GM18511 (cell line): ENCODE results near the gene NEUROD2.
A peak's percentile ranks its signal among the peaks of the same experiment; 100 is the strongest.

Source experiments
- ATAC-seq: cut with Tn5 transposase; IDR thresholded peaks from one replicate; pipeline ENCODE4 v1.9.1; 2021; ENCODE audit warnings: mild to moderate bottlenecking, moderate library complexity; ENCODE audit not compliant: unreplicated experiment

The NEUROD2 gene

DNA sequence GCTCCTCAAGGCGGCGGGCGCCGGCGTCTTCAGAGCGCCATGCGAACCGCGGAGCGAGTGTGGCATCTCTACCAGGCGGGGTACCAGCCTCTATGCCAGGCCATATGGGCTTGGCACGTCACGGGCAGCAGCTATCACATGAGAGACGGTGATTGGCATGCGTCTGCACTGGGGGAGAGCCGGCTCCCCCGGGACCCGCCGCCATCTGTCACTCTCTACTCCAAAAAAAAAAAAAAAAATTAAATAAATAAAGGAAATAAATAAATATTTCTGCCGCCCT is at the start of gene NEUROD2:
TSS of gene NEUROD2 (minus strand) at position 70 of the 280 bp plus-strand sequence. CDS start 1,321 bp downstream, outside the sequence.
- no peak for ATAC-seq

DNA sequence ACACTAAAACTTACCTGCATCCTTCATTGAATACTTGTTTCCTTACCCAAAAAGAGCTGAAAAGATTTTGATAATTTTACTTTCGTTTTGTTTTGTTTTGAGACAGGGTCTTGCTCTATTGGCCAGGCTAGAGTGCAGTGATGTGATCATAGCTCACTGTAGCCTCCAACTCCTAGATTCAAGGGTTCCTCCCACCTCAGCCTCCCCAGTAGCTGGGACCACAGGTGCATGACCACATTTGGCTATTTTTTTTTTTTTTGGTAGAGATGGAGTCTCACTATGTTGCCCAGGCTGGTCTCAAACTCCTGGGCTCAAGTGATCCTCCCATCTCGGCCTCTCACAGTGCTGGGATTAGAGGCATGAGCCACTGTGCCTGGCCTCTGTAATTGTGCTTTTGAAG is 47.4 kb upstream of the NEUROD2 start:
- ATAC-seq, result no peak

DNA sequence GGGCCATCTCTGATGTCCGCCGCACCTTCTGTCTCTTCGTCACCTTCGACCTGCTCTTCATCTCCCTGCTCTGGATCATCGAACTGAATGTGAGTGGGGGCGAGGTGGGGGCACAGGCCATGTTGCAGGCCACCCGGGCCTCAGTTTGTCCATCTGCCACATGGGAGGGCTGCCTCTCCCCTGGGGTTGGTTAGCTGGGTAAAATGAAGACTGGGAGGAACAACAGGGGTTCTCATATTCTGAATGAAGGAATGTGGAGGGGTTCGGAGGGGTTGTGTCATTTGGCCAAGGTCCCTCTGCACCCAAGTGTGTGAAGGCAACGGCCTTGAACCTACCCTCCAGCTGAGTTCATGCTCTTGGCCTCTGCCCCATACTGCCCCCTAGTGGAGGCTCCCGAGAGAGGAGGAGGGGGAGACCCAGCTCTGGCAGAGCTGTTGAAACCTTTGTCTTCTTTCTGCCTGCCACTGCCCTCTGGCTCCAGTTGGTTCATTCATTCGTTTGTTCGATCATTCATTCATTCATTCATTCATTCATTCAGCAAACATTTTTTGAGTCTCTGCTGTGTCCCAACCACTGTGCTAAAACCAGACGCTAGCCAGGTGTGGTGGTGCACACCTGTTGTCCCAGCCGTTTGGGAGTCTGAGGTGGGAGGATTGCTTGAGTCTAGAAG is 46.1 kb upstream of the NEUROD2 start:
- ATAC-seq, result no peak

DNA sequence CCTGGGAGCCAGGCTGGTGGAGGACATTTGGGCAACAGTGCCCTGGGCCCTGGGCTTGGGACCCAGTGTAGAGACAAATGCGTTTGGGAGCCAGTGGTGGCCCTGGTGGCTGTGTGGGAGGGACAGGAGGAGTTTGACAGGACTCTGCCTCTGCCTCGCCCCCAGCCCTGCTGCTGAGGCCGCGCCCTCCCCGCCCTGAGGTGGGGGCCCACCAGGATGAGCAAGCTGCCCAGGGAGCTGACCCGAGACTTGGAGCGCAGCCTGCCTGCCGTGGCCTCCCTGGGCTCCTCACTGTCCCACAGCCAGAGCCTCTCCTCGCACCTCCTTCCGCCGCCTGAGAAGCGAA is 45.6 kb upstream of the NEUROD2 start:
- no peak for ATAC-seq

DNA sequence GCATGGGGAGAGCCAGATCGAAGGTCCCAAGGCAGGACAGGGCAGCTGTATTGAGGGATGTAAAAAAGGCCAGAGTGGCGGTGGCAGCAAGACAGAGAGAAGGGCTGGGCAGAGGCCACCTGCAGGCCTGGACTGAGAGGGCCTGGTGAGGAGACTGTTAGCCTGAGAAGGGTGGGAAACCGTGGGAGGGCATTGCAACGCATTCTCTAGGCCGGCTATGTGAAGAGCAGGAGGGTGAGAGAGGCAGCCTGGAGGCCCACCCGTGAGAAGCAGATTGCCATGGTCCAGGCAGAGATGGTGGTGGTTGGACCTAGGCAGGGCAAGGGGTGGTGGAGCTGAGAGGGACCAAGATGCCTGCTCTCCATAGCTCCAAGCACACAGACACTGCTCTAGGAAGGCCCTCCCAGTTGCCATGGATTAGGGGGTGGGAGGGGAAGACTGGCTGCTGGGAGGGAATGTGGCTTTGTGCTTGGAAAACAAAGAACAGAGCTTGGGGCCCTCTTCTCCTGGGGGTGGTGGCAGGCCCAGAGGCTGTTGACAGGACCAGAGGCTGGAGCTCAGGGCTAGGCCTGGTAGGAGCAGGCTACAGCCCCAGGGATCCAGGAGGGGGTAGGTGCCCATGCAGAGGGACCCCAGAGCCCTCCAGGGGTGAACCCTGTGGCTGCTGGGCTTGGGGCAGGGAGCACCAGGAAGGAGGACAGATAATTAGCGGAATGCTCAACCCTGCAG is 45.0 kb upstream of the NEUROD2 start:
- no peak for ATAC-seq

DNA sequence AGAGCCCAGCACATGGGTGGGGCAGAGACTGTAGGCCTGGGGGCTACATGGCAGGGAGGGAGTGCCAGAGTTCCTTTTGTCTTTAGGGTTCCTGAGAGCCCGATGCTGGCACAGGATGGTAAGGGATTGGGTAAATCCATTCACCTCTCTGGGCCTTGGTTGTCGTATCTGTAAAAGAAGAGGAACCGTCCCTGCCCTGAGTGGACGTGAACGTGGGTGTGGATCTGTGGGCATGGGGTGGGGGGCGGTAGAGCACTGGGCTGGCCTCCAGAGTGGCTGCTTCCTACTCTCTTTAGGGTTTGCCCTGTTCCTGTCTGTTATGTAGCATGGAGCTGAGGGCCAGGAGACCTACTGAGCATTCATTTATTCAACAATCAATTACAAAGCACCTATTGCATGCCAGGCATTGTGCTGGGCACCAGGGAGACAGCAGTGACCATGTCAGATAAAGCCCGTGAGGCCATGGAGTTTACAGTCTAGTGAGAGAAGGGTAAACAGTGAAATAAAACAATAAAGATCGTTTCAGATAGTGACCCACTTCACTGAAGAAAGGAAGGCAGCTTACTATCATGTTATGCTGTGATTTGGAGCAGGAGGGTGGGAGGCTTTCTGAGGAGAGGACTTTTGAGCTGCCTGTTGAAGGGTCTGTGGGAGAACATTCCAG is 44.3 kb upstream of the NEUROD2 start:
- no peak for ATAC-seq

DNA sequence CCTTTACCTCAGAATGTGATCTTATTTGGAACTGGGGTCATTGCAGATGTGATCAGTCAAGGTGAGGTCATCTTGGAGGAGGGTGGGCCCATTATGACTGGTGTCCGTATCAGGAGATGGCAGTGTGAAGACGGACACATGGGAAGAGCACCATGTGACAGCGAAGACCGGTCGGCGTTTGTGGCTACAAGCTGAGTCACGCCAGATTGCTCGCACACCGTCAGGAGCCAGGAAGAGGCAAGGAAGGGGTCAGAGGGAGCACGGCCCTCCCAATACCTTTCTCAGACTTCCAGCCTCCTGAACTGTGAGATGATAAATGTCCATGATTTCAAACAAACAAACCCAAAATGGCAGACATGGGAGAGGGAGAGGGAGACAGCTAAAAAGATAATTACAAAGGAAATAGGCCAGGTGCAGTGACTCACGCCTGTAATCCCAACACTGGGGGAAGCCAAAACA is 42.4 kb upstream of the NEUROD2 start:
- no peak for ATAC-seq

DNA sequence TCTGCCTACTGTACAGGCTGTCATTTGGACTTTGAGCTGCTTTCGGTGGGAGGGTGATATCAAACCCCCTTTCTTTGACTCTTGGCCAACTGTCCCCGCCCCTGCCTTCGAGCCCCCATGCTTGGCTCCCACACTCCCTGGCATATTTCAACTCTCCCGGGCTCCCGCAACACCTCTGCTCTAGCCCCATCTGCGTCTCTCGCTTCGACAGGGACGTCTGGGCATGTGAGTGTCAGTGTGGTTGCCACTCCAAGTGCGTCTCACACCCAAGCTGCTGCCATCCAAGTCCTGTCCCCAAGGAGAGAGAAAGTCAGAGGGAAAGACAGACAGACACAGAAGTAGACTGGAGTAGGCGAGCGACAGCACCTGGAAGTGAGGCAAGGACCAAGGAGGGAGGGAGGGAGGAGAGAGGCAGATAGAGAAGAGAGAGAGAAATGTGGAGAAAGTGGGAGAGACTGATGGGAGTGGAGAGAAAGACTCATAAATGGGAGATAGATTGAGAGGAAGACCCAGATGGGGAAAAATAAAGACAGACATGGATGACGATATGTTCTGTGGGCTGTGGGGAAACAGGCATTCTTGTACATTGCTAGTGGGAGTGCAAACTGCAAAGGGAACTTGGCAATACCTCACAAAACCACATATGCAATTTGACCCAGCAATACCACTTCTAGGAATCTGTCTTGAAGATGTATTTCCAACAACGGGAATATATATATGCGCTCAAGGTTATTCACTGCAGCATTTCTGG is 41.1 kb upstream of the NEUROD2 start:
- ATAC-seq, result no peak

DNA sequence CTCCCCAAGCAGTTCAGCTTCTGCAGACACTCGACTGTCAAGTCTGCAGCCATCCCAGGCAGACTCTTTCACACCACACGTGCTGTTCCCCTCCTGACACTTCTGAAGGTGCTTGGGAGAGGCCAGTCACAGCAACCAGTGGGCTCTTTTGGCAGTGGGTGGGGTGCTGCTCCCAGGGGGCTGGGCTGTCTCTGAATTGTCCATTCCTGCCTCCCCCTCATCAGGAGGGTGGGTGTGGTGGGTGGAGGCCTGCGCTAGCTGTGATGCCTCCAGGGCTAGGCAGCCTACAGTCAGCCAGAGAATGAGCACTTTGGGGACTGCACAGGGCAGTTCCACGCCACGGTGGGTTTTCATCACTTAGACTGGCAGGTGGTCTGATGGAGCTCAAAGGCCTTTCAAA is 39.5 kb upstream of the NEUROD2 start:
- ATAC-seq, result no peak

DNA sequence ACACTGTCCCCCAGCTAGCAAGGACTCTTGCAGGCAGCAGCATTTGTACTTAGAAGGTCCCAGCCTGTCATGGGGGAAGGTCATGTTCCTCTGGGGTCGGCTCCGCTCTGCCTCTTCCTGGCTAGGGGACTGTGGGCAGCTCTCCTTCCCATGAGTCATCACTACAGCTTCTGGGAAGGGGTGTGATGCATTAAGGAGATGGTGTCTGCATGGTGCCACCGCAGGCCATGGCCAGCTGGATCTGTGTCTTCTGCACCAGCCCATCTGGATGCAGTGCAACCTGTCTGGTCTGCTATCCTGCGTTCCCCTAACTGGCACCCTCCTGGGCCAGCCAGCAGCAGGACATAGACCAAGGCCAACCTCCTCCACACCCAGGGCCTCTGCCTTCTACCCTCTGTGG is 35.6 kb upstream of the NEUROD2 start:
- no peak for ATAC-seq

DNA sequence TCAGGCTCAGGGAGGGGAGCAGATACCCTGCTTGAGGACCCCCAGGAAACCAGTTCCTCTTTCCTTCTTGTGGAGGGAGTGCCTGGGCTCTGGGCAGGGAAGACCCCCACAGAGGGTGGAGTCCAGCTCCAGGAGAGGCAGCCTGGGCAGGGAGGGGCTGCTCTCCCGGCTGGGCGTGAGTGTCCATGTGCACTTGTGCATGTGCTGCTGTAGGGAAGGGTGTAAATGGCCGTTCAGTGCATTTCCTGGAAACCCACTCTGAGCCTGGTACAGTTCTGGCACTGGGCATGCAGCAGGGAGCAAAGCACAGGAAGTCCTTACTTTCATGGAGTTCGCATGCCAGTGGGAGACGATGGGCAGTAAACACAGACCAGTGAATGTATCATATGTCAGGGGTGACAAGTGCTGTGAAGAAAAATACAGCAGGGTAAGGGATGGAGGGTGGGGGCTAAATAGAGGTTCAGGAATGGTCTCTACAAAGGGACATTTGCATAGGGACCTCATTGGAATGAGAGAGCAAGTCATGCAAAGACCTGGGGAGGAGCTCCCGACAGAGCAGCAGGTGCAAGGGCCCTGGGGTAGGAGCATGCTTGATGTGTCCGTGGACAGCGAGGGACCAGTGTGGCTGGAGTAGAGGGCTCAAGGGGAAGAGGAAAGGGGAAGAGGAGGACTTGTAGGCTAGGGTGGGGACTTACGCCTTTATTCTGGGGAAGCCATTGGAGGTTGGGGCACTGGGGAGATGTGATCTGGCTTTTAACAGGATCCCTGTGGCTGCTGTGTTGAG is 34.8 kb upstream of the NEUROD2 start:
- ATAC-seq, result no peak

DNA sequence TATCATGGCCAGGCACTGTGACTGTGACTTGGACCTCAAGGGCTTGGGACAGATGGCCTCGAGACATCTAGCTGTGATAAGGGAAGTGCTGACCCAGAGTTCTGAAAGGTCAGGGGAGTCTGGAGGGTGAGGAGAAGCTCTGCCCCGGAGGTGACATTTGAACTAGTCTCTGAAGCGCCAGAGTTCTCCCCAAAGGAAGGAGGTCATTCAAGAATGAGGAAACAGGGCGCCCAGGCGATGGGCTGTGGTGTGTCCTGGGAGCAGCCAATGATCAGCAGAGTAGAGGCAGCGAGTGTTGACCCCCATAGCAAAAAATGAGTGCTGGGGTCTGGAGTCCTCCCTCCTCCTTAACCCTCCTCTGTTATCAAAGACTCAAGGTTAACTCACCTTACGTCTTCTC is 34.2 kb upstream of the NEUROD2 start:
- no peak for ATAC-seq

DNA sequence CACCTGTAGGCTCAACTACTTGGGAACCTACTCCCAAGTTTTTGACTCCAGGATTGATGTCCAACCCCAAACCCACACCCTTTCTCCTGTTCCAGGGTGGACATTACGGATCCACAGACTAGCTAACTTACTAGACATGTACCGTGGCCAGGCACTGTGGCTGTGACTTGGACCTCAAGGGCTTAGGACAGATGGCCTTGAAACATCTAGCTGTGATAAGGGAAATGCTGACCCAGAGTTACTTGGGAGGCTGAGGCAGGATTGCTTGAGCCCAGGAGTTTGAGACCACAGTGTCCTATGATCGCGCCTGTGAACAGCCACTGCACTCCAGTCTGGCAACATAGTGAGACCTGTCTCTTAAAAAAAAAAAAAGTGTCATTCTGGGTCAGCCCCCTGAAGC is 33.4 kb upstream of the NEUROD2 start:
- ATAC-seq, result no peak

DNA sequence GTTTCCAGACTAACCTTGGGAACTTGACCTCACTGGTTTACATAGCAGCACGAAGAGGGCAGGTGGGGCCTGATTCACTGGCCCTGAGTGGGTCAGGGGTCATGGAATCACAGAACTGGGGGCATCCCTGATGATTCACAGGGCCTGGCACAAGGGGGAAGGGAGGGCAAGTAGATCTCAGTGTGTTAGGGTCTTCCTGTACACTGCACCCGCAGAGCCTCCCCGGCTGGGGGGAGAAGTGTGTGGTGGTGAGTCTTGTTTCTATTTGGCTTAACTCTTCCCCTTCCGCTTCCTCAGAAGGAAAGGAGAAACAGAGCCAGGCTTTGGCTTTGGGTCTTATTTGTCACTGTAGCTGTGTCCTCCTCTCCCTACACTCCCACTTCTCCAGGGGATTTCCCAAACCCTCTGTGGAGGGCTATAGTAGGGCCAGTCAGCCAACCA is 32.9 kb upstream of the NEUROD2 start:
- no peak for ATAC-seq

DNA sequence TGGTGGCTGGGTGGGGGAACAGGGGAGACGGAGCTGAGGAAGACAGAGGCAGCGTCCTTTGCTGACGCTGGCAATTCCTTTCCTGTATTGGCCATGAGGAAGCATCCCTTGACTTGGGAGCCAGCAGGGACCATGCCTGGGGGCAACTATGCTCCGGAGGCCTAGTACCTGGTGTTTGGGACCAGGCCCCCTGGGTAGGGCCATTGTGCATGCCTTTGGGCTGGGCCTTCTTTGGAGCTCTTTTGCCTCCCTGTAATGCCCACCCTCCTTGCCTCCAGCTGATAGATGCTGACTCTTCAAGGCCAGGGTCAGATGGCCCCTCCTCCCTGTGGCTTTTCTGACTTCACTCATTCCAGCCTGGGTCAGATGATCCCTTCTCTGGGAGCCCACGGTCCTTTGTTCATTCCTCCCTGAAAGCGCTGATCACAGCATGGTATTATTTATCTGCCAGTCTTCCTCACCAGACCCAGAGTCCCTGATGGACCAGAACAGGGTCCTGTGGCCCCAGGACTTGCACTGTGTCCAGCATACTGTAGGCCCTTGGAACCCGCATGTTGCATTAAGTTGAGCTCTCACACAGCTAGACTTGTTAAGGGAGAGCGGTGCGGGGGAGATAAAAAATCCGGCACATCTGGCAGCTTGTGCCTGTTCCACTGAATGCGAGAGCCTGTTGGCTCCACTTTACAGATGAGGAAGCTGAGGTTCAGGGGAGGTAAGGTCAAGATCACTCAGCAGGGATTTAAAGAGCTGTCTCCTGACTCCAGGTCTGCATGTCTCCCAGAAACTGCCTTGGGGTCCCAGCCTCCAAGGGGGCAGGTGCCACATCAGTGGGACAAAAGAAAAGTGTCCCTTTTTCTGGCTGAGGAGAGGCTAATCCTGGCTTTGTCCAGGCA is 32.1 kb upstream of the NEUROD2 start:
- no peak for ATAC-seq

DNA sequence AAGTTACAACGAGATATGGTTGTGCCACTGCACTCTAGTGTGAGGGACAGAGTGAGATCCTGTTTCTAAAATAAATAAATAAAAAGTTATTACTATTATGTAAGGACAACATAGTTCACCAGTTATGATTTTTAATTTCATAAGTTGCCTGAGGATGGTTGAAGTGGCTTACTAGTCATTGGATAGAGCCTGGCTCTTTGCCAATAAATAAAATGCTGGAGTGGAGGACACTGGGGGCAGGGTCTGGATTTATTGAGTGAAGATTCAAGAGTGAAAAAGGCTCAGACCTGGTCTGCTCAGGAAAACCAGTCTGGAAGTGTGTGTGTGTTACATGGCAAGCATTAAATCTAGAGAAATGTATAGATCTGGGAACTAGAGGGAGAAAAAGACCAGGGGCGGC is 31.3 kb upstream of the NEUROD2 start:
- ATAC-seq, result no peak

DNA sequence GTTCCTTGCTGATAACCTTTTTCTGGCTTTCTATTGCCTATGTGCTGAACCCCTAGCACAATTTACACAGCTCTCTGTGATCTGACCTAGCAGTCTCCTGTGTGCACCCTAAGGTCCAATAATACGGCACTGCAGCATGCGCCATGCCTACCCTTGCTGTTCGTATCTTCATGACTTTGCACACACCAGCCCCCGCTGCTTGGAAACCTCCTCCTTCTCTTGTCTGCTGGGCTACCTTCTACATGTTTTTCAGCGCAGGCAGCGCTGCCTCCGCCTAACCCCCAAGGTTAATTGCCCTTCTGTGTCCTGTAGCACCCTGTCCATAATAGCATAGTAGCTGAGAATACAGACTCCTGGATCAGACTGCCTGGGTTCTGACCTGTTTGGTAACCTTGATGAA is 30.6 kb upstream of the NEUROD2 start:
- no peak for ATAC-seq

DNA sequence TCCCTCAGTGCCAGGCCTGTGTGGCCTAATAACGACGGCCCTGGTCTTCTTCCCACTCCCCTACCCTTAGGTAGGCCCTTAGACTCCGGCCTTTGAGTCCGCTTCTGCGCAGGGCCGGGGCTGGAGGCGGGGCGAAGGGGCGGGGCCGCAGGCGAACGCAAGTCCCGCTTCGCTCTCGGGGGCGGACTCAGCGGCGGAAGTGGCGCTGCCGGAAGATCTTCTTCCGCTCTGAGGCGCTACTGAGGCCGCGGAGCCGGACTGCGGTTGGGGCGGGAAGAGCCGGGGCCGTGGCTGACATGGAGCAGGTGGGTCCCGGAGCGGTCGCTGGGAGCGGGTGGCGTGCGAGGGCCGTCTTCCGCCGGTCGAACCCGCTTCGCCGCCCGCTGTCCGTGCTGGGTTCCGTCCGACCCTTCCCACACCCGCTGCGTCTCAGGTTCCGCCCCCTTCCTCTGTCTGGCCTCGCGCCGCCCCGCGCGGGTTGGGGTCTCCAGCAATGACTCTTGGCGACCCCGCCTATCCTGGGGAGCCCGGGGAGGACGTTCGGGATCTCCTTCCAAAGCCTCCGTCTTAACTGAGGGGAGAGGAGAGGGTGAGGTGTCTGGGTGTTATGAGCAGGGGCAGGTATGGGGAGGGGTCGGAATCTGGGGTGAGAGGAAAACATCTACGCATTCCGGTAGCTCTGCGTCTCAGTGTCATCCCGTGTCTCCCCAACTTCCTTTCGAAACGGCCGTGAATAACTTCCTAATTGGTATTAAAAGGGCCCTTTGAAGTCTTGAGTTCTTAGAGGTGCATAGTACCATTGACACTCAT is 29.4 kb upstream of the NEUROD2 start, which contains the start of gene STARD3:
TSS of gene STARD3 (plus strand) at position 218 of the 810 bp plus-strand sequence. CDS start 16,388 bp downstream, outside the sequence.
- ATAC-seq, result peak; percentile 90

DNA sequence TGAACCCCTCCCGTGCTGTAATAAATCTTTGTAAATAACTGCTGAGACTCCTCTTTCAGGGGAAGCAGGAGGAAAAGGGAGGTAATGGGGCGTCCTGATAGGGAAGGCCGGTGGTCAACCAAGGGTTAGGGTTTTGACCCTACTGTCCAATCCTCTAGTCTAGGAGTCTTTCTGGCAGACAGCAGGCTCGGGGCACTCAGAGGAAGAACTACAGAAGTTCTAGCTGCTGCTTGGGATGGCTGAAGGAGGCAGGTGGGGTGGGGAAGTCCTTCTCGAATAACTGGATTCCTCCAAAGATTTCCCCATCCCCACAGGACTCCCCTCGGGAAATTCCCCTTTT is 28.8 kb upstream of the NEUROD2 start:
- ATAC-seq, result peak; percentile 27
